ENCODE results near the gene PPP4R4. TPM values are rescaled to one million over a fixed set of nuclear protein-coding genes. Genes with fewer than 3 reads are reported as not detected.

PPP4R4 gene
- total RNA-seq, 1 experiment from 2014 or later: 1.1 TPM

DNA sequence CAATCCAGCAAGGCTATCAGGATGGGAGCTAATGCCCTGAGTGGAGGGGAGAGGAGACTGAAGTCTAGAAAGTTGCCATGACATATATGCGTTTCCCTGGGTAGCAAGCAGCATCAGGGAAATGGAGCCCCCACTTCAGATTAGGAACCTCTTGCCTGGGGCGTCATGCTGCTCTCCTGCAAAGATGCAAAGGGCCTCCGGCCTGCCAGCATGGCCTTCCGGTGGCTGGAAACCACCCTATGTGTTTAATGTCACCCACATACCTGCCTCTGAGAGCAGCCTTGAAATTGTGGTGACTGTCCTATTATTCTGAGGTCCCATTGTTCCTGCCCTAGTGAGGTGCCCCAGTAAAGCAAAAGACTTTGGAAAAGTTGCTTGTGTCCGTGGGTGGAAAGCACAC lies 34.7 kb upstream of the PPP4R4 start:
- intact Hi-C loops (cut with micrococcal nuclease; ENCODE audit: unreplicated experiment) (loop anchor here (5.0 to 10.0 kb wide), 2 partner anchors 87 to 205 kb away; no protein-coding TSS in a partner anchor), in situ Hi-C loops (cut with HindIII; ENCODE audit: low pct_unique_long_range_greater_than_20kb, low sequenced_read_pairs) (no loop called here)
- BruUV-seq (replicated peaks): no TSS peak
- CTCF ChIA-PET: interaction anchor here (1.9 kb wide), 1 partner anchor 103 kb away, joined by 7 read pairs; no protein-coding TSS in a partner anchor
- TF ChIP-seq, protein P1, sequence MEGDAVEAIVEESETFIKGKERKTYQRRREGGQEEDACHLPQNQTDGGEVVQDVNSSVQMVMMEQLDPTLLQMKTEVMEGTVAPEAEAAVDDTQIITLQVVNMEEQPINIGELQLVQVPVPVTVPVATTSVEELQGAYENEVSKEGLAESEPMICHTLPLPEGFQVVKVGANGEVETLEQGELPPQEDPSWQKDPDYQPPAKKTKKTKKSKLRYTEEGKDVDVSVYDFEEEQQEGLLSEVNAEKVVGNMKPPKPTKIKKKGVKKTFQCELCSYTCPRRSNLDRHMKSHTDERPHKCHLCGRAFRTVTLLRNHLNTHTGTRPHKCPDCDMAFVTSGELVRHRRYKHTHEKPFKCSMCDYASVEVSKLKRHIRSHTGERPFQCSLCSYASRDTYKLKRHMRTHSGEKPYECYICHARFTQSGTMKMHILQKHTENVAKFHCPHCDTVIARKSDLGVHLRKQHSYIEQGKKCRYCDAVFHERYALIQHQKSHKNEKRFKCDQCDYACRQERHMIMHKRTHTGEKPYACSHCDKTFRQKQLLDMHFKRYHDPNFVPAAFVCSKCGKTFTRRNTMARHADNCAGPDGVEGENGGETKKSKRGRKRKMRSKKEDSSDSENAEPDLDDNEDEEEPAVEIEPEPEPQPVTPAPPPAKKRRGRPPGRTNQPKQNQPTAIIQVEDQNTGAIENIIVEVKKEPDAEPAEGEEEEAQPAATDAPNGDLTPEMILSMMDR (IDR thresholded peaks at IDR 0.05): no peak
- TF ChIP-seq TCF7L2 (IDR thresholded peaks at IDR 0.05; ENCODE audit: low read depth, low read length) (no peak), SIN3A (IDR thresholded peaks at IDR 0.05; ENCODE audit: borderline replicate concordance, insufficient read depth, low read depth, low read length) (no peak), POLR2AphosphoS5 (IDR thresholded peaks at IDR 0.05; ENCODE audit: low read depth, low read length) (no peak)
- TF ChIP-seq, protein P2, sequence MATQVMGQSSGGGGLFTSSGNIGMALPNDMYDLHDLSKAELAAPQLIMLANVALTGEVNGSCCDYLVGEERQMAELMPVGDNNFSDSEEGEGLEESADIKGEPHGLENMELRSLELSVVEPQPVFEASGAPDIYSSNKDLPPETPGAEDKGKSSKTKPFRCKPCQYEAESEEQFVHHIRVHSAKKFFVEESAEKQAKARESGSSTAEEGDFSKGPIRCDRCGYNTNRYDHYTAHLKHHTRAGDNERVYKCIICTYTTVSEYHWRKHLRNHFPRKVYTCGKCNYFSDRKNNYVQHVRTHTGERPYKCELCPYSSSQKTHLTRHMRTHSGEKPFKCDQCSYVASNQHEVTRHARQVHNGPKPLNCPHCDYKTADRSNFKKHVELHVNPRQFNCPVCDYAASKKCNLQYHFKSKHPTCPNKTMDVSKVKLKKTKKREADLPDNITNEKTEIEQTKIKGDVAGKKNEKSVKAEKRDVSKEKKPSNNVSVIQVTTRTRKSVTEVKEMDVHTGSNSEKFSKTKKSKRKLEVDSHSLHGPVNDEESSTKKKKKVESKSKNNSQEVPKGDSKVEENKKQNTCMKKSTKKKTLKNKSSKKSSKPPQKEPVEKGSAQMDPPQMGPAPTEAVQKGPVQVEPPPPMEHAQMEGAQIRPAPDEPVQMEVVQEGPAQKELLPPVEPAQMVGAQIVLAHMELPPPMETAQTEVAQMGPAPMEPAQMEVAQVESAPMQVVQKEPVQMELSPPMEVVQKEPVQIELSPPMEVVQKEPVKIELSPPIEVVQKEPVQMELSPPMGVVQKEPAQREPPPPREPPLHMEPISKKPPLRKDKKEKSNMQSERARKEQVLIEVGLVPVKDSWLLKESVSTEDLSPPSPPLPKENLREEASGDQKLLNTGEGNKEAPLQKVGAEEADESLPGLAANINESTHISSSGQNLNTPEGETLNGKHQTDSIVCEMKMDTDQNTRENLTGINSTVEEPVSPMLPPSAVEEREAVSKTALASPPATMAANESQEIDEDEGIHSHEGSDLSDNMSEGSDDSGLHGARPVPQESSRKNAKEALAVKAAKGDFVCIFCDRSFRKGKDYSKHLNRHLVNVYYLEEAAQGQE (IDR thresholded peaks at IDR 0.05; ENCODE audit: insufficient read depth in 1 of 2, low read depth in 2 of 2, low read length in 1 of 2): no peak
- Histone ChIP-seq H3K9me3 (ENCODE audit: control insufficient read depth, insufficient read depth, low read depth, low read length) (no peaks in the 10 kb centered on the region), H3K4me3 (ENCODE audit: low read depth in 2 of 2, low read length in 2 of 2) (no peak overlapping the region), H3K27me3 (ENCODE audit: control insufficient read depth, insufficient read depth, low read length) (no peaks in the 10 kb centered on the region), H3K36me3 (ENCODE audit: control insufficient read depth, insufficient read depth, low read length) (no peaks in the 10 kb centered on the region), H3K27ac (ENCODE audit: low read length) (no peak overlapping the region), H3K4me1 (ENCODE audit: control insufficient read depth, insufficient read depth, low read length) (no peaks in the 10 kb centered on the region)
- DNase-seq (ENCODE audit: low read depth, low spot score) (no peak), ATAC-seq (no peak)
- POLR2A ChIA-PET: interaction anchor here (0.6 kb wide), 1 partner anchor 92 kb away, joined by 9 read pairs; no protein-coding TSS in a partner anchor

DNA sequence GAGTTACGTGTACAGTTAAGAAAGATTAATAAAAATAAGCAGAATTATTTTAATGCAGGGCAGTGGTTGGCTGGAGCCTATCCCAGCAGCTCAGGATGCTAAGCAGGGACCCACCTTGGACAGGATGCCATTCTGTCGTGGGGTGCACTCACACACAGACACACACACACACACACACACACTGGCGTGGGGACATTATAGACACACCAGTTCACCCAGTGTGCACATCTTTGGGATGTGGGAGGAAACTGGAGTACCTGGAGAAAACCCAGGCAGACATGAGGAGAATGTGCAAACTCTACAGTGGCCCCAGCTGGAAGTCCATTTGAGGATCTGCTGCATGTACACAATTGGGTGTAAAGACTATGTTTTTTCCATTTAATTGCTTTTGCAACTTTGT lies 31.9 kb upstream of the PPP4R4 start:
- no peak for ATAC-seq
- POLR2A ChIA-PET: no interaction called here
- Histone ChIP-seq H3K4me1 (ENCODE audit: control insufficient read depth, insufficient read depth, low read length) (no peaks in the 10 kb centered on the region), H3K9me3 (ENCODE audit: control insufficient read depth, insufficient read depth, low read depth, low read length) (no peaks in the 10 kb centered on the region), H3K4me3 (ENCODE audit: low read depth in 2 of 2, low read length in 2 of 2) (no peak overlapping the region), H3K27me3 (ENCODE audit: control insufficient read depth, insufficient read depth, low read length) (no peaks in the 10 kb centered on the region), H3K27ac (ENCODE audit: low read length) (no peak overlapping the region), H3K36me3 (ENCODE audit: control insufficient read depth, insufficient read depth, low read length) (no peaks in the 10 kb centered on the region)
- DNase-seq (ENCODE audit: low read depth, low spot score): no peak
- intact Hi-C loops (cut with micrococcal nuclease; ENCODE audit: unreplicated experiment): no loop called here
- in situ Hi-C loops (cut with HindIII; ENCODE audit: low pct_unique_long_range_greater_than_20kb, low sequenced_read_pairs): no loop called here
- CTCF ChIA-PET: interaction anchor here (1.1 kb wide), 1 partner anchor 106 kb away, joined by 9 read pairs; no protein-coding TSS in a partner anchor
- TF ChIP-seq TCF7L2 (IDR thresholded peaks at IDR 0.05; ENCODE audit: low read depth, low read length): no peak
- BruUV-seq (replicated peaks): no TSS peak

DNA sequence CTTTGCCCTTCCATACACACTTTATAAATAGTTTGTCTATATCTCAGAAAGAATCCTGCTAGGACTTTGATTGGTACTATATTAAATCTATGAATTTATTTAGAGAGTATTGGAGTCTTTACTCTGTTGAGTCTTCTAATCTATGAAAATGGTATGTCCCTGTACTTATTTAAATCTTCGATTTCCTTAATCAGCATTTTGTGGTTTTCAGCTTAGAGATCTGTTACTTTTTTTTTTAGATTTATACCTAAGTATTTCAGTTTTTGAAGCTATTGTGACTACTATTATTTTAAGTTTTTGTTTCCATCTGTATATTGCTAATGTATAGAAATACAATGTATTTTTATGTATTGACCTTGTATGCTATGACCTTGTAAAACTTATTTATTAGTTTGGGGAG lies 31.3 kb upstream of the PPP4R4 start:
- Histone ChIP-seq H3K27me3 (ENCODE audit: control insufficient read depth, insufficient read depth, low read length) (no peaks in the 10 kb centered on the region), H3K9me3 (ENCODE audit: control insufficient read depth, insufficient read depth, low read depth, low read length) (no peaks in the 10 kb centered on the region), H3K27ac (ENCODE audit: low read length) (no peak overlapping the region), H3K4me3 (ENCODE audit: low read depth in 2 of 2, low read length in 2 of 2) (no peak overlapping the region), H3K36me3 (ENCODE audit: control insufficient read depth, insufficient read depth, low read length) (no peaks in the 10 kb centered on the region), H3K4me1 (ENCODE audit: control insufficient read depth, insufficient read depth, low read length) (no peaks in the 10 kb centered on the region)
- no TSS peak for BruUV-seq (replicated peaks)
- in situ Hi-C loops (cut with HindIII; ENCODE audit: low pct_unique_long_range_greater_than_20kb, low sequenced_read_pairs) (no loop called here), intact Hi-C loops (cut with micrococcal nuclease; ENCODE audit: unreplicated experiment) (no loop called here)
- CTCF ChIA-PET: interaction anchor here (1.1 kb wide), 1 partner anchor 106 kb away, joined by 9 read pairs; no protein-coding TSS in a partner anchor
- TF ChIP-seq SIN3A (IDR thresholded peaks at IDR 0.05; ENCODE audit: borderline replicate concordance, insufficient read depth, low read depth, low read length) (no peak), TCF7L2 (IDR thresholded peaks at IDR 0.05; ENCODE audit: low read depth, low read length) (no peak), POLR2AphosphoS5 (IDR thresholded peaks at IDR 0.05; ENCODE audit: low read depth, low read length) (no peak)
- TF ChIP-seq, protein P1 (IDR thresholded peaks at IDR 0.05): no peak
- TF ChIP-seq, protein P2 (IDR thresholded peaks at IDR 0.05; ENCODE audit: insufficient read depth in 1 of 2, low read depth in 2 of 2, low read length in 1 of 2): no peak
- ATAC-seq (no peak), DNase-seq (ENCODE audit: low read depth, low spot score) (no peak)
- POLR2A ChIA-PET: no interaction called here
